ENCODE data around the gene STPG1.

The STPG1 gene

DNA sequence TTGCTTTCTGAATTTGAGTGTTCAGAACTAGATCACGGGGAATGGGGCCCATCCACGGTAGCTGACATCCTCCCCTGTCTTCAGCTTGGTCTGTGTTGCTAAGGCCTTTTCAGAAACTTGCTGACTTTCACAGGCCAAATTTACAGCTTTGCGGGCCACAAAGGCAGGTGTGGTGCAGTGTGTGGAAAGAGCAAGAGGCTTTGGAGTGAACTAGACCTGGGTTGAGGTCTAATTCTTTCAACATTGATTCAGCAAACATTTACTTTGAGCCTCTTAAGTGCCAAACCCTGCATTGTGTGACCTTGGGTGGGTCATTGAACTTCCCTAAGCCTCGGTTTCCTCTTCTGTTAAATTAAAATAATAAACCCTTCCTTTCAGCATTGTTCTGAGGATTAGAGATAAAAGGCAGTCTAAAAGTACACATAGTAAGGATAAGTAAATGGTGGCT lies 24.3 kb downstream of the STPG1 start:
- Histone ChIP-seq H2AFZ (ENCODE audit: low read length) (peak overlapping the region; percentile 4; the same call in 1 of the 2 replicates), H3K9ac (ENCODE audit: low read length) (peak overlapping the region; percentile 39), H3K4me3 (ENCODE audit: low read length) (no peak overlapping the region), H3K36me3 (replicated peaks; ENCODE audit: insufficient read depth, low read length) (no peaks in the 10 kb centered on the region), H3K9me3 (replicated peaks; ENCODE audit: insufficient read depth, low read length) (no peaks in the 10 kb centered on the region), H3F3A (ENCODE audit: insufficient read depth, low read length) (peaks cover 78% of the 10 kb centered on the region), H3K79me2 (ENCODE audit: low read length) (no peaks in the 10 kb centered on the region), H3K4me1 (ENCODE audit: low read length) (peaks cover 88% of the 10 kb centered on the region), H3K27me3 (replicated peaks; ENCODE audit: insufficient read depth, low read length) (no peaks in the 10 kb centered on the region), H3K9me2 (replicated peaks; ENCODE audit: insufficient read depth, low read length) (no peaks in the 10 kb centered on the region), H4K20me1 (ENCODE audit: insufficient read depth, low read length) (no peaks in the 10 kb centered on the region), H3K4me2 (ENCODE audit: low read depth, low read length) (peak overlapping the region; percentile 43), H3K27ac (ENCODE audit: low read length) (peak overlapping the region; percentile 83)
- no peak for TF ChIP-seq CTCF (IDR thresholded peaks at IDR 0.05; ENCODE audit: low read length)
- peak; percentile 85 for DNase-seq

- no peak for TF ChIP-seq EZH2phosphoT487 (IDR thresholded peaks at IDR 0.05; ENCODE audit: low read length)
- no peak for TF ChIP-seq EZH2 (optimal IDR thresholded peaks at IDR 0.05; ENCODE audit: low read depth, low read length)
- TF ChIP-seq CTCF (IDR thresholded peaks at IDR 0.05; ENCODE audit: low read length): no peak
- no peak for DNase-seq
- peak overlapping the region; percentile 43; the same call in 1 of the 2 replicates for H3K4me2 ChIP-seq (ENCODE audit: low read depth, low read length)
- H3K27me3 ChIP-seq (replicated peaks; ENCODE audit: insufficient read depth, low read length): no peaks in the 10 kb centered on the region
- peaks cover 87% of the 10 kb centered on the region for H3K4me1 ChIP-seq (ENCODE audit: low read length)
- H2AFZ ChIP-seq (ENCODE audit: low read length): no peak overlapping the region
- H3K4me3 ChIP-seq (ENCODE audit: low read length): no peak overlapping the region
- H3F3A ChIP-seq (ENCODE audit: insufficient read depth, low read length): peaks cover 78% of the 10 kb centered on the region
- H3K36me3 ChIP-seq (replicated peaks; ENCODE audit: insufficient read depth, low read length): no peaks in the 10 kb centered on the region
- H3K79me2 ChIP-seq (ENCODE audit: low read length): no peaks in the 10 kb centered on the region
- H3K27ac ChIP-seq (ENCODE audit: low read length): peak overlapping the region; percentile 83
- no peaks in the 10 kb centered on the region for H4K20me1 ChIP-seq (ENCODE audit: insufficient read depth, low read length)
- no peaks in the 10 kb centered on the region for H3K9me3 ChIP-seq (replicated peaks; ENCODE audit: insufficient read depth, low read length)
- peak overlapping the region; percentile 39; the same call in 1 of the 2 replicates for H3K9ac ChIP-seq (ENCODE audit: low read length)
- no peaks in the 10 kb centered on the region for H3K9me2 ChIP-seq (replicated peaks; ENCODE audit: insufficient read depth, low read length)
Observed at GRCh38 chr1:24388331-24388885, 25.2 kb downstream of the STPG1 start.

- H3K4me3 ChIP-seq (ENCODE audit: low read length): no peak overlapping the region
- DNase-seq: no peak
- H3K9ac ChIP-seq (ENCODE audit: low read length): no peak overlapping the region
- no peaks in the 10 kb centered on the region for H3K27me3 ChIP-seq (replicated peaks; ENCODE audit: insufficient read depth, low read length)
- H3K4me2 ChIP-seq (ENCODE audit: low read depth, low read length): no peak overlapping the region
- no peak overlapping the region for H2AFZ ChIP-seq (ENCODE audit: low read length)
- TF ChIP-seq EZH2phosphoT487 (IDR thresholded peaks at IDR 0.05; ENCODE audit: low read length) (no peak), EZH2 (optimal IDR thresholded peaks at IDR 0.05; ENCODE audit: low read depth, low read length) (no peak), CTCF (IDR thresholded peaks at IDR 0.05; ENCODE audit: low read length) (no peak)
- no peak overlapping the region for H3K27ac ChIP-seq (ENCODE audit: low read length)
- no peaks in the 10 kb centered on the region for H4K20me1 ChIP-seq (ENCODE audit: insufficient read depth, low read length)
- H3K79me2 ChIP-seq (ENCODE audit: low read length): no peaks in the 10 kb centered on the region
- no peaks in the 10 kb centered on the region for H3K9me2 ChIP-seq (replicated peaks; ENCODE audit: insufficient read depth, low read length)
- peaks cover 71% of the 10 kb centered on the region for H3F3A ChIP-seq (ENCODE audit: insufficient read depth, low read length)
- peaks cover 80% of the 10 kb centered on the region for H3K4me1 ChIP-seq (ENCODE audit: low read length)
- no peaks in the 10 kb centered on the region for H3K9me3 ChIP-seq (replicated peaks; ENCODE audit: insufficient read depth, low read length)
- H3K36me3 ChIP-seq (replicated peaks; ENCODE audit: insufficient read depth, low read length): no peaks in the 10 kb centered on the region
Observed at GRCh38 chr1:24387636-24388175, 25.9 kb downstream of the STPG1 start.
